Gastrocnemius medialis (tissue), 4 donors: Measurements from ENCODE around the gene ZNF860. TPM values are rescaled to one million over a fixed set of nuclear protein-coding genes. Genes with fewer than 3 reads are reported as not detected.

Source experiments
- ATAC-seq, 2 donors: fragments of 150-250 bp; one replicate each; pipeline ENCODE4 v1.9.1; 2016
- DNase-seq, 2 donors: peaks; one replicate each; pipeline ENCODE4 v3.0.0-alpha.2; 2019
- H3K27ac ChIP-seq, 4 donors: fragments of 200-600 bp; sonication (generic); 1 replicate in 1 of 4; 2 replicates in 3 of 4; pipeline ENCODE4 v1.5.1; 2016 to 2018; ENCODE audit warnings: mild to moderate bottlenecking in 2 of 4, moderate library complexity in 1 of 4
- H3K27me3 ChIP-seq, 3 donors: fragments of 200-600 bp; sonication (generic) in 2 of 3; 1 replicate in 1 of 3; 2 replicates in 2 of 3; pipeline versions ENCODE4 v1.5.1 to v1.6.0; 2016 to 2019; ENCODE audit warnings: mild to moderate bottlenecking in 1 of 3, moderate library complexity in 1 of 3
- H3K36me3 ChIP-seq, 2 donors: fragments of 200-600 bp; sonication (generic) in 1 of 2; one replicate each; pipeline ENCODE4 v1.5.1; 2017 to 2018
- H3K4me1 ChIP-seq, 2 donors: fragments of 200-600 bp; sonication (generic) in 1 of 2; one replicate each; pipeline ENCODE4 v1.5.1; 2016 to 2017; ENCODE audit warnings: mild to moderate bottlenecking in 2 of 2
- H3K4me3 ChIP-seq, 4 donors: fragments of 200-600 bp; sonication (generic) in 3 of 4; 1 replicate in 1 of 4; 2 replicates in 3 of 4; pipeline ENCODE4 v1.5.1; 2016 to 2019; ENCODE audit warnings: mild to moderate bottlenecking in 2 of 4
- H3K9me3 ChIP-seq, 3 donors: fragments of 200-600 bp; sonication (generic) in 2 of 3; 1 replicate in 1 of 3; 2 replicates in 2 of 3; pipeline ENCODE4 v1.5.1; 2016 to 2019
- POLR2A ChIP-seq, 2 donors: fragments of 450-650 bp; IDR thresholded peaks; one replicate each; pipeline ENCODE4 v1.6.1; 2017; ENCODE audit warnings: antibody characterized with exemption in 2 of 2, mild to moderate bottlenecking in 2 of 2, moderate library complexity in 2 of 2
- in situ Hi-C, 4 donors: fragments of 200-750 bp; cut with MboI; loops; one replicate each; pipeline versions ENCODE4 v1.15.0 to v1.8.0; 2017; ENCODE audit warnings: low sequenced_read_pairs in 4 of 4
- intact Hi-C: fragments of 100-400 bp; cut with DNase I; formaldehyde crosslinking; loops from one replicate; pipeline ENCODE4 v1.15.1; 2023; ENCODE audit warnings: low total_unique reads
- total RNA-seq, 4 donors: library from RNA; depleted of rRNA; stranded (reverse); fragments of >200 nt; gene quantifications; one replicate each; pipeline versions ENCODE4 v1.1.0 to v1.2.3, GENCODE V29; 2016
- TF ChIP-seq, protein P1 (sequence below), 5 experiments: fragments of 450-650 bp in 3 of 5; fragments of 200-600 bp in 2 of 5; sonication (generic) in 2 of 5; IDR thresholded peaks in 4 of 5; conservative IDR thresholded peaks in 1 of 5; 1 replicate in 4 of 5; 2 replicates in 1 of 5; pipeline ENCODE4 v1.5.1; 2016 to 2019; ENCODE audit warnings: antibody characterized with exemption in 5 of 5, mild to moderate bottlenecking in 3 of 5, moderate library complexity in 3 of 5

ZNF860 gene
- total RNA-seq, 4 donors from 2014 or later: 0.07 TPM; not detected in 3

DNA sequence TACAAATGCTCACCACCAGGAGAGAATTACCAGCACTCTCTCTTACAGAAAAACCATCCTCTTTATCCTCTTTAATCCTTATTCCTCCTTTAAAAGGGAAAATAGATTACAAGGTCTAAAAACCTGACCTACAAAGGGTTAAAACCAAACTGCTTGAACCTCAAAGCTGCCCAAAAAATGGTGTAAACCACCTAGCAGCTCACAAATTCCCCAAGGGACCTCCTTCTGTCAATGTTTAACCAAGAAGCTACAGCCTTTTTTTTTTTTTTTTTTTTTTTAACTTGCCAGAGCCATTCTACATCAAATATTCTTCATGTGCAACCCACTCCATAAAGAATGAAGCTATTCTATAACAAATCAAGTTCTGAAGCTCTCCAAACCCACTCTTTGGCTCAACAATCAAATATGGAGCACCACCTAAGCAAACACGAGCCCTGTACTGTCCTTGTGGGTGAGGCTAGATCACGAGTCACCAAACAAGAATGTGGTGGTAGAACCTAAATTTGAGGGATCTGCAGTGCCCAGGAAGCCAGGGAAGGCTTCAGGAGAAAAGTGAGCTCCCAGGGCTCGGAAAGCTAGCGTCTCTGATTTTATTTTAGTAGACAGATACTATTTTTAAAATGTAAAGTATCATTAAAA is 20.6 kb upstream of the ZNF860 start:
- H3K9me3 ChIP-seq: no peaks in the 10 kb centered on the region
- H3K27ac ChIP-seq: peak overlapping the region in 2 of 4 donors; percentile 67 to 75
- no peaks in the 10 kb centered on the region for H3K36me3 ChIP-seq
- DNase-seq (no peak), ATAC-seq (no peak)
- no peak for TF ChIP-seq POLR2A (IDR thresholded peaks at IDR 0.05)
- TF ChIP-seq, protein P1, sequence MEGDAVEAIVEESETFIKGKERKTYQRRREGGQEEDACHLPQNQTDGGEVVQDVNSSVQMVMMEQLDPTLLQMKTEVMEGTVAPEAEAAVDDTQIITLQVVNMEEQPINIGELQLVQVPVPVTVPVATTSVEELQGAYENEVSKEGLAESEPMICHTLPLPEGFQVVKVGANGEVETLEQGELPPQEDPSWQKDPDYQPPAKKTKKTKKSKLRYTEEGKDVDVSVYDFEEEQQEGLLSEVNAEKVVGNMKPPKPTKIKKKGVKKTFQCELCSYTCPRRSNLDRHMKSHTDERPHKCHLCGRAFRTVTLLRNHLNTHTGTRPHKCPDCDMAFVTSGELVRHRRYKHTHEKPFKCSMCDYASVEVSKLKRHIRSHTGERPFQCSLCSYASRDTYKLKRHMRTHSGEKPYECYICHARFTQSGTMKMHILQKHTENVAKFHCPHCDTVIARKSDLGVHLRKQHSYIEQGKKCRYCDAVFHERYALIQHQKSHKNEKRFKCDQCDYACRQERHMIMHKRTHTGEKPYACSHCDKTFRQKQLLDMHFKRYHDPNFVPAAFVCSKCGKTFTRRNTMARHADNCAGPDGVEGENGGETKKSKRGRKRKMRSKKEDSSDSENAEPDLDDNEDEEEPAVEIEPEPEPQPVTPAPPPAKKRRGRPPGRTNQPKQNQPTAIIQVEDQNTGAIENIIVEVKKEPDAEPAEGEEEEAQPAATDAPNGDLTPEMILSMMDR (IDR thresholded peaks at IDR 0.05 in 4 of 5, conservative IDR thresholded peaks at IDR 0.05 in 1 of 5): no peak
- no peak overlapping the region for H3K4me3 ChIP-seq
- no peaks in the 10 kb centered on the region for H3K27me3 ChIP-seq
- in situ Hi-C loops: no loop called here
- H3K4me1 ChIP-seq: peaks cover 13 to 16% of the 10 kb centered on the region in 2 donors
- intact Hi-C loops: no loop called here

DNA sequence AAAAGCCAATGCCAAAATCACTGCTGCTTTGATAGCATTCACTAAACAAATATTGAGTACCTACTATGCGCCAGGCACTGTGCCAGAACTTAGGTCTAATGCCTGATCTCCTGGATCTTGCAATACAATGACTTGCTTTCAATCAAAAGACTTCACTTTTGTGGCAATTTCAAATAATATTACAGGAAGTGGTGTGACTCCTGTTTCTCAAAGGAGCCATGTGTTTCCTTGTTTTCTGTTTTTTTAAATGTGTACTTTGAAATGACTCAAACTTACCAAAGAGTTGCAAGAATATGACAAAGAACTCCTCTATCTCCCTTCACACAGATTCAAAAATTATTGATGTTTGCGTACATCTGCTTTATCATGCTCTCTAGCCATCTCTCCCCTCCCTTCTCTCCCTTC is 18.7 kb upstream of the ZNF860 start:
- in situ Hi-C loops: no loop called here
- no peak for ATAC-seq

DNA sequence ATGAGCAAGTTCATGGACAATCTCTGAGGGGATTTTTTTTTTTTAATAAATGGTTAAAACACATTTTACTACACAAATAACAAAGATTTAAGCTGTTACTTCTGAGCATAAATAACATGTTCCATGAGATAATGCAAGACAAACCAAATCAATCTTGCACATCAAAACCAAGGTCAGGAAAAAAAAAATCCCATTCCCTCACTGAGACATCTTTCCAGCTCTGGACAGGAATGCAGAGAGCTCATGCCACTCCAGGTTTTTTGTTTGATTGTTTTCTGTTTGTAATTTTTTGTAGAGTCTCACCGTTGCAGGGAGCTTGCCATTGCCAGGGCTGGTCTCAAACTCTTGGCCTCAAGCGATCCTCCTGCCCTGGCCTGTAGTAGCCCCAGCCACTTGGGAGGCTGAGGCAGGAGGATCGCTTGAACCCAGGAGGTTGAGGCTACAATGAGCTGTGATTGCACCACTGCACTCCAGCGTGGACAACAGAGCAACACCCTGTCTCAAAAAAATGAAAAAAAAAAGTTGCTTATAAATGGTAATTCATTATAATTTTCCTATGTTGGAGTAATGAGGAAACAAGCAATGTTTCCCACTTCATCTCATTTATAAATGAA is 14.5 kb upstream of the ZNF860 start:
- no peaks in the 10 kb centered on the region for H3K27me3 ChIP-seq
- in situ Hi-C loops: no loop called here
- intact Hi-C loops: no loop called here
- peak overlapping the region in 2 of 4 donors; percentile 61 to 64 for H3K27ac ChIP-seq
- H3K9me3 ChIP-seq: no peaks in the 10 kb centered on the region
- peaks cover 2 to 3% of the 10 kb centered on the region in 2 donors for H3K4me1 ChIP-seq
- DNase-seq (no peak), ATAC-seq (no peak)
- no peak overlapping the region for H3K4me3 ChIP-seq
- no peaks in the 10 kb centered on the region for H3K36me3 ChIP-seq
- no peak for TF ChIP-seq POLR2A (IDR thresholded peaks at IDR 0.05)
- TF ChIP-seq, protein P1 (IDR thresholded peaks at IDR 0.05 in 4 of 5, conservative IDR thresholded peaks at IDR 0.05 in 1 of 5): no peak

More for the DNA sequence above, 18.7 kb upstream of the ZNF860 start:
- TF ChIP-seq, protein P1 (IDR thresholded peaks at IDR 0.05 in 4 of 5, conservative IDR thresholded peaks at IDR 0.05 in 1 of 5): no peak
- no peak for TF ChIP-seq POLR2A (IDR thresholded peaks at IDR 0.05)
- H3K27me3 ChIP-seq: no peaks in the 10 kb centered on the region
- no peaks in the 10 kb centered on the region for H3K36me3 ChIP-seq
- H3K27ac ChIP-seq: no peak overlapping the region
- H3K4me1 ChIP-seq: peaks cover 13 to 16% of the 10 kb centered on the region in 2 donors
- no peak for DNase-seq
- H3K9me3 ChIP-seq: no peaks in the 10 kb centered on the region
- H3K4me3 ChIP-seq: no peak overlapping the region
- intact Hi-C loops: no loop called here

DNA sequence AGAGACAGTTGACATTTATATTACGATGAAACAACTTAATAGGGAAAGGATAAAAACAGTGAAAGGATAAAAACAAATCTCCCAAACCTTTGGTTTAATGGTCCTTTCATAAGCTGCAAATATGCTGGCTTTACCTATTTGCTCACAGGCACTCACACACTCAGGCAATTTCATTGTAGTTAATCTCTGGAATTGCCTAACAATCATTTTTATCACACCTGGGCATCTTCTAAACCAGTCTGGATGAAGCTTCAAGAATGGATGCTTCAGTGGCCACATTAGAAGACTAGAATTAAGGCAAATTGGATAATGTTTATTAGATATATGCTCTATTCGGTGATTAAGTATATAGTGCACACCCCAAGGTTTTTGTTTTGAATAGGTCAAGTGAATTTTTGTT is 14.0 kb upstream of the ZNF860 start:
- H3K9me3 ChIP-seq: no peaks in the 10 kb centered on the region
- H3K4me1 ChIP-seq: peaks cover 2 to 3% of the 10 kb centered on the region in 2 donors
- H3K27ac ChIP-seq: peak overlapping the region in 3 of 4 donors; percentile 28 to 64 (median 61)
- TF ChIP-seq, protein P1 (IDR thresholded peaks at IDR 0.05 in 4 of 5, conservative IDR thresholded peaks at IDR 0.05 in 1 of 5): no peak
- no peak for TF ChIP-seq POLR2A (IDR thresholded peaks at IDR 0.05)
- no peak for ATAC-seq
- in situ Hi-C loops (no loop called here), intact Hi-C loops (no loop called here)
- H3K27me3 ChIP-seq: no peaks in the 10 kb centered on the region
- H3K36me3 ChIP-seq: no peaks in the 10 kb centered on the region
- H3K4me3 ChIP-seq: no peak overlapping the region
- no peak for DNase-seq
